A549 (cell line): ENCODE results near the gene FOXP1. TPM values are rescaled to one million over a fixed set of nuclear protein-coding genes. Genes with fewer than 3 reads are reported as not detected.

ENCODE experiments used
- ATAC-seq, 2 experiments: fragments of 200-7000 bp in 1 of 2; fragments of >200 bp in 1 of 2; cut with Nextera tagmentation in 1 of 2; cut with Tn5 transposase in 1 of 2; 3 replicates each; pipeline versions ENCODE4 v1.8.0 to v1.9.1; 2018 to 2020; ENCODE audit warnings: mild to moderate bottlenecking in 1 of 2, moderate library complexity in 1 of 2
- CTCF ChIA-PET: fragments of 300-600 bp; sonication (Branson Sonifier 250); formaldehyde crosslinking; extraction: SDS; loops from one replicate; lab custom pipeline; 2021; ENCODE audit warnings: antibody characterized with exemption, inconsistent platforms; lab: Yijun Ruan, JAX
- POLR2A ChIA-PET: fragments of 350-600 bp; formaldehyde crosslinking; extraction: SDS; loops from one replicate; lab custom pipeline; 2021; ENCODE audit warnings: antibody characterized with exemption, inconsistent platforms; lab: Yijun Ruan, JAX
- DNase-seq, 2 experiments: peaks; one replicate each; pipeline versions ENCODE4 v3.0.0 to v3.0.0-alpha.2; 2011 to 2016; ENCODE audit warnings: low read depth in 1 of 2, low spot score in 1 of 2
- FAIRE-seq: peaks from 2 replicates; lab custom pipeline; 2011; peaks lifted over from hg19 to GRCh38; lab: Jason Lieb, UNC
- H3K27ac ChIP-seq, 2 experiments: fragments of >200 bp; sonication (Bioruptor Twin); formaldehyde crosslinking; 3 replicates each; pipeline ENCODE4 v1.5.1; 2016 to 2017
- H3K4me1 ChIP-seq: fragments of >200 bp; sonication (Bioruptor Twin); formaldehyde crosslinking; 3 replicates; pipeline ENCODE4 v1.6.1; 2016
- H3K4me2 ChIP-seq: fragments of >200 bp; sonication (Bioruptor Twin); formaldehyde crosslinking; 3 replicates; pipeline ENCODE4 v1.6.1; 2016
- H3K4me3 ChIP-seq: fragments of >200 bp; sonication (Bioruptor Twin); formaldehyde crosslinking; 3 replicates; pipeline ENCODE4 v1.5.1; 2016
- H3K9me3 ChIP-seq: fragments of >200 bp; sonication (Bioruptor Twin); formaldehyde crosslinking; 3 replicates; pipeline ENCODE4 v1.6.1; 2016
- CHD2 ChIP-seq: fragments of 150-350 bp; IDR thresholded peaks from 2 replicates; pipeline ENCODE4 v1.6.1; 2014; ENCODE audit warnings: low read length; ENCODE audit not compliant: partially characterized antibody
- CHD4 ChIP-seq: fragments of 200-600 bp; sonication (generic); IDR thresholded peaks from 2 replicates; pipeline ENCODE4 v1.6.1; 2016; ENCODE audit warnings: antibody characterized with exemption, mild to moderate bottlenecking, borderline replicate concordance
- EHF ChIP-seq: fragments of 250-450 bp; sonication (Bioruptor Pico); IDR thresholded peaks from 2 replicates; pipeline ENCODE4 v1.5.0; 2020; ENCODE audit warnings: mild to moderate bottlenecking
- EHMT2 ChIP-seq: fragments of 200-600 bp; sonication (generic); IDR thresholded peaks from 2 replicates; pipeline ENCODE4 v1.6.1; 2016; ENCODE audit warnings: antibody characterized with exemption, low read depth, mild to moderate bottlenecking, moderate library complexity
- ESRRA ChIP-seq: fragments of 150-350 bp; IDR thresholded peaks from 2 replicates; pipeline ENCODE4 v1.6.1; 2014; ENCODE audit warnings: mild to moderate bottlenecking, low read length, borderline replicate concordance
- FOSB ChIP-seq: fragments of 250-450 bp; sonication (Bioruptor Pico); IDR thresholded peaks from 2 replicates; pipeline ENCODE4 v1.5.0; 2020; ENCODE audit warnings: mild to moderate bottlenecking, moderate library complexity
- FOSL2 ChIP-seq, 2 experiments: fragments of 450-650 bp in 1 of 2; fragments of >200 bp in 1 of 2; sonication (Bioruptor Twin) in 1 of 2; formaldehyde crosslinking; IDR thresholded peaks; 2 replicates each; pipeline versions ENCODE4 v1.5.0 to v1.6.1; 2016 to 2020; ENCODE audit warnings: mild to moderate bottlenecking in 1 of 2, moderate library complexity in 1 of 2
- GATA3 ChIP-seq: IDR thresholded peaks from 2 replicates; pipeline ENCODE4 v1.6.1; 2012; ENCODE audit warnings: borderline replicate concordance
- HDAC2 ChIP-seq: fragments of 200-600 bp; sonication (generic); IDR thresholded peaks from 2 replicates; pipeline ENCODE4 v1.6.1; 2016
- HOXA7 ChIP-seq: fragments of 250-450 bp; sonication (Bioruptor Pico); IDR thresholded peaks from 2 replicates; pipeline ENCODE4 v1.5.0; 2020; ENCODE audit warnings: mild to moderate bottlenecking, moderate library complexity
- KDM5A ChIP-seq: fragments of 200-600 bp; sonication (generic); IDR thresholded peaks from 2 replicates; pipeline ENCODE4 v1.6.1; 2016; ENCODE audit warnings: antibody characterized with exemption, mild to moderate bottlenecking
- MAZ ChIP-seq: fragments of 150-350 bp; IDR thresholded peaks from 2 replicates; pipeline ENCODE4 v1.6.1; 2014; ENCODE audit warnings: antibody characterized with exemption, low read depth, low read length, borderline replicate concordance
- MYC ChIP-seq: IDR thresholded peaks from 2 replicates; pipeline ENCODE4 v1.6.1; 2012; ENCODE audit warnings: mild to moderate bottlenecking, inconsistent platforms, low read length, improper control_type of control experiment, borderline replicate concordance
- NFE2L2 ChIP-seq: fragments of 150-350 bp; conservative IDR thresholded peaks from 2 replicates; pipeline ENCODE4 v1.6.1; 2014; ENCODE audit warnings: low read length
- POLR2A ChIP-seq: IDR thresholded peaks from 2 replicates; pipeline ENCODE4 v1.6.1; 2012; ENCODE audit warnings: mild to moderate bottlenecking, low read length
- RAD21 ChIP-seq, 2 experiments: fragments of >200 bp in 1 of 2; sonication (Bioruptor Twin) in 1 of 2; formaldehyde crosslinking in 1 of 2; IDR thresholded peaks in 1 of 2; conservative IDR thresholded peaks in 1 of 2; 2 replicates in 1 of 2; 3 replicates in 1 of 2; pipeline ENCODE4 v1.6.1; 2012 to 2018; ENCODE audit warnings: inconsistent platforms in 1 of 2
- RARB ChIP-seq: fragments of 250-450 bp; sonication (Bioruptor Pico); IDR thresholded peaks from 2 replicates; pipeline ENCODE4 v1.8.0; 2021; ENCODE audit warnings: mild to moderate bottlenecking, moderate library complexity
- SMC3 ChIP-seq: fragments of >200 bp; sonication (Bioruptor Twin); formaldehyde crosslinking; IDR thresholded peaks from 3 replicates; pipeline ENCODE4 v1.6.1; 2018; ENCODE audit warnings: inconsistent platforms
- TFCP2L1 ChIP-seq: fragments of 250-450 bp; sonication (Bioruptor Pico); IDR thresholded peaks from 2 replicates; pipeline ENCODE4 v1.5.0; 2021; ENCODE audit warnings: mild to moderate bottlenecking
- TP53 ChIP-seq: fragments of 250-450 bp; sonication (Bioruptor Pico); IDR thresholded peaks from 2 replicates; pipeline ENCODE4 v1.5.0; 2021; ENCODE audit warnings: mild to moderate bottlenecking, moderate library complexity
- ZC3H11A ChIP-seq: fragments of 450-650 bp; IDR thresholded peaks from 2 replicates; pipeline ENCODE4 v1.6.1; 2014; ENCODE audit warnings: antibody characterized with exemption, mild to moderate bottlenecking
- ZSCAN20 ChIP-seq: fragments of 250-450 bp; sonication (Bioruptor Pico); IDR thresholded peaks from 2 replicates; pipeline ENCODE4 v1.8.0; 2022; ENCODE audit warnings: mild to moderate bottlenecking, moderate library complexity
- WGBS: methylation state at CpG from one replicate; pipeline ENCODE4 v1.1.6; 2017; ENCODE audit errors: missing lambda C conversion rate; 5-methylcytosine and 5-hydroxymethylcytosine counted together
- polyA plus RNA-seq, 4 experiments: library from polyadenylated mRNA; depleted of rRNA in 3 of 4; stranded (reverse); fragments of >200 nt; fragmentation: RNase III in 1 of 4; extraction: RNeasy Plus Mini Kit Qiagen cat#74134 plus additional on column Dnase treatment in 1 of 4; gene quantifications; 2 replicates in 3 of 4; 3 replicates in 1 of 4; pipeline ENCODE4 v1.2.3, GENCODE V29; 2011 to 2017
- TF ChIP-seq, protein P1 (sequence below): IDR thresholded peaks from 2 replicates; pipeline ENCODE4 v1.6.1; 2012
- TF ChIP-seq, protein P2 (sequence below): IDR thresholded peaks from 2 replicates; pipeline ENCODE4 v1.6.1; 2012
- TF ChIP-seq, protein P3 (sequence below): fragments of >200 bp; sonication (Bioruptor Twin); formaldehyde crosslinking; IDR thresholded peaks from 3 replicates; pipeline ENCODE4 v1.5.1; 2016
- TF ChIP-seq, protein P4 (sequence below): fragments of 200-600 bp; sonication (generic); IDR thresholded peaks from 2 replicates; pipeline ENCODE4 v1.6.1; 2016; ENCODE audit warnings: antibody characterized with exemption, mild to moderate bottlenecking, moderate library complexity

The FOXP1 gene
- polyA plus RNA-seq, 2 of the 4 experiments (the other 2 are of a cell fraction), result 12.8 to 13.9 TPM

DNA sequence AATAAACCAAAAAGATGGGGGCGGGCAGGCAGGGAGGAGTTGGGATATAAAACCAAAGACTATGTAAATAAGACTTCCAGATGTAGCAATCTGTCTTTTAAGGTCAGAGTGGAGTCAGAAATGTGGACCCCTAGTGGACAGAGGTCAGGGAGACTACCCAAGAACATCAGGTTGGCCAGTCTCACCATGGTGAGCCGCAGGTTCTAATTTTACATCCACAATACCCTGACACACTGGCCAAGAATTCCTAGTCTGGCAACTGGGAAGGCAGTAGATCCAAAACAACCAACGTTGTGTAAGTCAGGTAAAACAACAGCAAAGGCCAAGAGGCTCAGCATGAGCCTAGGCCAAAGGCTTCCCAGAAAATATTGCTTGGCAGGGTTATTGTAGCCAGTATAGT lies 203.4 kb downstream of the FOXP1 start:
- H3K4me2 ChIP-seq, result no peak overlapping the region
- ATAC-seq, result peak; percentile 62 to 71; a peak in 5 of 6 replicates
- POLR2A ChIA-PET, result no interaction called here
- TF ChIP-seq ZC3H11A, result no peak
- 0 out of 3 replicates have a peak, but pooled peaks have one; percentile 20 for TF ChIP-seq SMC3
- TF ChIP-seq, all 56 proteins: peak for 1
- 61% methylated on average over 3 of the region's 3 CpGs for WGBS
- Histone ChIP-seq H3K4me3 (no peak overlapping the region), H3K4me1 (peaks cover 14% of the 10 kb centered on the region; the same call in 1 of the 3 replicates), H3K27ac (no peak overlapping the region), H3K9me3 (no peaks in the 10 kb centered on the region)
- FAIRE-seq (no peak), DNase-seq (peak; percentile 8 to 18)
- CTCF ChIA-PET, result interaction anchor here (1.1 kb wide), 1 partner anchor 11 kb away, joined by 3 read pairs; no protein-coding TSS in a partner anchor

DNA sequence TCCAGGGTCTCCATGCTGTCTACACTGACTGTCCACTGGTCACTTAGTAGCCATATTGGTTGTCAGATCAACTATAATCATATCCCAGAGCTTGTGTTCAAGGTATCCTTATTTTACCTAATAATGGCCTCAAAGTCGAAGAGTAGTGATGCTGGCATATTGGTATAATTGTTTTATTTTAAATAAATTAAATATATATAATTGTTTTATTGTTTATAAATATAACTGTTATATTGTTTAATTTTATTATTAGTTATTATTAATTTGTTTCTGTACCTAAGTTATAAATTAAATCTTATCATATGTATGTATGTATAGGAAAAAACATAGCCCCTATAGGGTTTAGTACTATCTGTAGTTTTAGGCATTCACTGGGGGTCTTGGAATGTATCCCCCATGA lies 205.0 kb downstream of the FOXP1 start:
- DNase-seq, result no peak
- H3K27ac ChIP-seq, result no peak overlapping the region
- no peaks in the 10 kb centered on the region for H3K9me3 ChIP-seq
- WGBS, result 70% methylated on average over 1 of the region's 1 CpG
- H3K4me3 ChIP-seq, result no peak overlapping the region
- H3K4me2 ChIP-seq, result no peak overlapping the region
- no peak for ATAC-seq
- POLR2A ChIA-PET, result no interaction called here
- CTCF ChIA-PET, result no interaction called here
- no peak for TF ChIP-seq ESRRA
- no peak for TF ChIP-seq FOSL2 (IDR thresholded peaks at IDR 0.05)
- TF ChIP-seq FOSL2 (CRISPR knock-in tag; IDR thresholded peaks at IDR 0.05), result no peak
- TF ChIP-seq, protein P1, sequence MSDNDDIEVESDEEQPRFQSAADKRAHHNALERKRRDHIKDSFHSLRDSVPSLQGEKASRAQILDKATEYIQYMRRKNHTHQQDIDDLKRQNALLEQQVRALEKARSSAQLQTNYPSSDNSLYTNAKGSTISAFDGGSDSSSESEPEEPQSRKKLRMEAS, result no peak
- no peak for TF ChIP-seq EHMT2
- no peak for TF ChIP-seq NFE2L2
- no peak for TF ChIP-seq CHD2
- TF ChIP-seq RAD21 (conservative IDR thresholded peaks at IDR 0.05 in 1 of 2, IDR thresholded peaks at IDR 0.05 in 1 of 2), result no peak
- TF ChIP-seq ZSCAN20 (CRISPR knock-in tag), result no peak
- TF ChIP-seq MYC, result no peak
- TF ChIP-seq HOXA7 (CRISPR knock-in tag), result no peak
- no peak for TF ChIP-seq TFCP2L1 (CRISPR knock-in tag)
- peaks cover 8% of the 10 kb centered on the region; the same call in 1 of the 3 replicates for H3K4me1 ChIP-seq
- no peak for FAIRE-seq

DNA sequence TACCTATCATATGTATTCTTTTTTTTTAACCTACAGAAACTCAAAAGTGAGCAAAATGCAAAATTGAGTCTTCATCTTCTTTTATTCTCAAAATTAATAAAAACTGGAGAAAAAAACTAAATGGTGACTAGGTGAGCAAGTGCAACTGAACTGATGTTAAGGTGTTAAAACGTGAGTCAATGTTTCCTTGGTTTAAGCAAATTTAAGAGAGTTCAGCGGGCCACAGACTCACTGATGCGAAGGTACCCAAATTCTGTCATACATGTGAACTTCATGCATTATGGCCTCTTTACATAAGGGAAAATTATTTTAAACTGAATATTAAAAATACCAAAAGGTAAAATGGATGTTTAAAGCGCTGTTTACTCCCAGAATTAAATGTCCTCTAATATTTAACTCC lies 206.6 kb downstream of the FOXP1 start:
- POLR2A ChIA-PET, result no interaction called here
- no peaks in the 10 kb centered on the region for H3K9me3 ChIP-seq
- H3K4me2 ChIP-seq, result no peak overlapping the region
- WGBS, result 63% methylated on average over 4 of the region's 4 CpGs
- no peak for TF ChIP-seq CHD4
- TF ChIP-seq FOSL2 (IDR thresholded peaks at IDR 0.05), result no peak
- no peak for TF ChIP-seq FOSL2 (CRISPR knock-in tag; IDR thresholded peaks at IDR 0.05)
- no peak for TF ChIP-seq MAZ
- no peak for TF ChIP-seq CHD2
- TF ChIP-seq KDM5A, result no peak
- no peak for TF ChIP-seq GATA3
- TF ChIP-seq, protein P2, sequence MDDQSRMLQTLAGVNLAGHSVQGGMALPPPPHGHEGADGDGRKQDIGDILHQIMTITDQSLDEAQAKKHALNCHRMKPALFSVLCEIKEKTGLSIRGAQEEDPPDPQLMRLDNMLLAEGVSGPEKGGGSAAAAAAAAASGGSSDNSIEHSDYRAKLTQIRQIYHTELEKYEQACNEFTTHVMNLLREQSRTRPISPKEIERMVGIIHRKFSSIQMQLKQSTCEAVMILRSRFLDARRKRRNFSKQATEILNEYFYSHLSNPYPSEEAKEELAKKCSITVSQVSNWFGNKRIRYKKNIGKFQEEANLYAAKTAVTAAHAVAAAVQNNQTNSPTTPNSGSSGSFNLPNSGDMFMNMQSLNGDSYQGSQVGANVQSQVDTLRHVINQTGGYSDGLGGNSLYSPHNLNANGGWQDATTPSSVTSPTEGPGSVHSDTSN, result no peak
- no peak for TF ChIP-seq RARB
- TF ChIP-seq HDAC2, result no peak
- no peak for TF ChIP-seq EHF (CRISPR knock-in tag)
- no peak for TF ChIP-seq FOSB (CRISPR knock-in tag)
- TF ChIP-seq POLR2A, result no peak
- TF ChIP-seq TP53, result no peak
- TF ChIP-seq, protein P3, sequence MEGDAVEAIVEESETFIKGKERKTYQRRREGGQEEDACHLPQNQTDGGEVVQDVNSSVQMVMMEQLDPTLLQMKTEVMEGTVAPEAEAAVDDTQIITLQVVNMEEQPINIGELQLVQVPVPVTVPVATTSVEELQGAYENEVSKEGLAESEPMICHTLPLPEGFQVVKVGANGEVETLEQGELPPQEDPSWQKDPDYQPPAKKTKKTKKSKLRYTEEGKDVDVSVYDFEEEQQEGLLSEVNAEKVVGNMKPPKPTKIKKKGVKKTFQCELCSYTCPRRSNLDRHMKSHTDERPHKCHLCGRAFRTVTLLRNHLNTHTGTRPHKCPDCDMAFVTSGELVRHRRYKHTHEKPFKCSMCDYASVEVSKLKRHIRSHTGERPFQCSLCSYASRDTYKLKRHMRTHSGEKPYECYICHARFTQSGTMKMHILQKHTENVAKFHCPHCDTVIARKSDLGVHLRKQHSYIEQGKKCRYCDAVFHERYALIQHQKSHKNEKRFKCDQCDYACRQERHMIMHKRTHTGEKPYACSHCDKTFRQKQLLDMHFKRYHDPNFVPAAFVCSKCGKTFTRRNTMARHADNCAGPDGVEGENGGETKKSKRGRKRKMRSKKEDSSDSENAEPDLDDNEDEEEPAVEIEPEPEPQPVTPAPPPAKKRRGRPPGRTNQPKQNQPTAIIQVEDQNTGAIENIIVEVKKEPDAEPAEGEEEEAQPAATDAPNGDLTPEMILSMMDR, result no peak
- TF ChIP-seq, protein P4, sequence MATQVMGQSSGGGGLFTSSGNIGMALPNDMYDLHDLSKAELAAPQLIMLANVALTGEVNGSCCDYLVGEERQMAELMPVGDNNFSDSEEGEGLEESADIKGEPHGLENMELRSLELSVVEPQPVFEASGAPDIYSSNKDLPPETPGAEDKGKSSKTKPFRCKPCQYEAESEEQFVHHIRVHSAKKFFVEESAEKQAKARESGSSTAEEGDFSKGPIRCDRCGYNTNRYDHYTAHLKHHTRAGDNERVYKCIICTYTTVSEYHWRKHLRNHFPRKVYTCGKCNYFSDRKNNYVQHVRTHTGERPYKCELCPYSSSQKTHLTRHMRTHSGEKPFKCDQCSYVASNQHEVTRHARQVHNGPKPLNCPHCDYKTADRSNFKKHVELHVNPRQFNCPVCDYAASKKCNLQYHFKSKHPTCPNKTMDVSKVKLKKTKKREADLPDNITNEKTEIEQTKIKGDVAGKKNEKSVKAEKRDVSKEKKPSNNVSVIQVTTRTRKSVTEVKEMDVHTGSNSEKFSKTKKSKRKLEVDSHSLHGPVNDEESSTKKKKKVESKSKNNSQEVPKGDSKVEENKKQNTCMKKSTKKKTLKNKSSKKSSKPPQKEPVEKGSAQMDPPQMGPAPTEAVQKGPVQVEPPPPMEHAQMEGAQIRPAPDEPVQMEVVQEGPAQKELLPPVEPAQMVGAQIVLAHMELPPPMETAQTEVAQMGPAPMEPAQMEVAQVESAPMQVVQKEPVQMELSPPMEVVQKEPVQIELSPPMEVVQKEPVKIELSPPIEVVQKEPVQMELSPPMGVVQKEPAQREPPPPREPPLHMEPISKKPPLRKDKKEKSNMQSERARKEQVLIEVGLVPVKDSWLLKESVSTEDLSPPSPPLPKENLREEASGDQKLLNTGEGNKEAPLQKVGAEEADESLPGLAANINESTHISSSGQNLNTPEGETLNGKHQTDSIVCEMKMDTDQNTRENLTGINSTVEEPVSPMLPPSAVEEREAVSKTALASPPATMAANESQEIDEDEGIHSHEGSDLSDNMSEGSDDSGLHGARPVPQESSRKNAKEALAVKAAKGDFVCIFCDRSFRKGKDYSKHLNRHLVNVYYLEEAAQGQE, result no peak
- TF ChIP-seq RAD21 (conservative IDR thresholded peaks at IDR 0.05 in 1 of 2, IDR thresholded peaks at IDR 0.05 in 1 of 2), result no peak
- TF ChIP-seq NFE2L2, result no peak
- TF ChIP-seq, all 56 proteins: peak for 0
- Histone ChIP-seq H3K4me3 (no peak overlapping the region), H3K4me1 (peaks cover 8% of the 10 kb centered on the region; the same call in 1 of the 3 replicates), H3K27ac (no peak overlapping the region)
- CTCF ChIA-PET, result no interaction called here
- no peak for ATAC-seq
- no peak for DNase-seq
- FAIRE-seq, result no peak
